NCI-H748 treated with DMSO at 0.1 percent for 48 hours (cell line): ENCODE data around the gene PAQR8.
A peak's percentile ranks its signal among the peaks of the same experiment; 100 is the strongest.
"Not testable (repeated sequence)": the region's sequence is repeated elsewhere in the genome, so short reads cannot be mapped to it uniquely, and the experiment has no call there.

Experiments used
- DNase-seq: peaks from one replicate; lab custom pipeline; 2025; lab: John Stamatoyannopoulos, UW

The PAQR8 gene

DNA sequence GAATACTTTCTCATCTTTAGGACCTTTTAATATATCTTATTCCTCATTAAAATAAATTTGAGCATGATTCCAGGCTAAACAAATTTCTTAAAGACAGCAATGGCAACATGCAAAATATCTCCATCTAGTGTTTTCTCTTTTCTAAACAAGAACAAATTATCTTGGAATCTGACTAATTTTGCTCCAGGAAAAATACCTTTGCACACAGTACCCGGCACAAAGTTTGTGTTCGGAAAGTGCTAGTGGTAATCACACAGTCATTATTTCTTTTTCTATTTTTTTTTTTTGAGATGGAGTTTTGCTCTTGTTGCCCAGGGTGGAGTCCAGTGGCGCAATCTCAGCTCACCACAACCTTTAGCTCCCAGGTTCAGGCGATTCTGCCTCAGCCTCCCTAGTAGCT, 50.0 kb downstream of the PAQR8 start:
- no peak for DNase-seq

DNA sequence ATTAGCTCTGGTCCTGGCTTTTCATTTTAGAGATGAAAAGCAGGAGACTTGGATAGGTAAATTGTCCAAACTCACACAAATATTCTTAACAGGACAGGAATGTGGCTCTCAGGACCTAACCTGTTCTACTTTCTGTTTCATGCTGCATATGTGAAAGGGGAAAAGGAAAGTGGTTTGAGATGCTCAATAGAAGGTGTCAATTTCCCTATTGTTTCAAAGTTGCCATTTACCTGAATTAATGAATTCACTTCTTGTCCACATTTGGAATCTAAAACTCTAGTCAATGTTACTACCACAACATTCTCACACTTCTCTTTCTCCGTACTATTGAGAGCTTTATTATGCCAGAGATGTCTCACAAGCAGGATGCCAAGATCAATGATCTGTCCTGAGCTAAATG, 53.4 kb downstream of the PAQR8 start:
- DNase-seq, result no peak

DNA sequence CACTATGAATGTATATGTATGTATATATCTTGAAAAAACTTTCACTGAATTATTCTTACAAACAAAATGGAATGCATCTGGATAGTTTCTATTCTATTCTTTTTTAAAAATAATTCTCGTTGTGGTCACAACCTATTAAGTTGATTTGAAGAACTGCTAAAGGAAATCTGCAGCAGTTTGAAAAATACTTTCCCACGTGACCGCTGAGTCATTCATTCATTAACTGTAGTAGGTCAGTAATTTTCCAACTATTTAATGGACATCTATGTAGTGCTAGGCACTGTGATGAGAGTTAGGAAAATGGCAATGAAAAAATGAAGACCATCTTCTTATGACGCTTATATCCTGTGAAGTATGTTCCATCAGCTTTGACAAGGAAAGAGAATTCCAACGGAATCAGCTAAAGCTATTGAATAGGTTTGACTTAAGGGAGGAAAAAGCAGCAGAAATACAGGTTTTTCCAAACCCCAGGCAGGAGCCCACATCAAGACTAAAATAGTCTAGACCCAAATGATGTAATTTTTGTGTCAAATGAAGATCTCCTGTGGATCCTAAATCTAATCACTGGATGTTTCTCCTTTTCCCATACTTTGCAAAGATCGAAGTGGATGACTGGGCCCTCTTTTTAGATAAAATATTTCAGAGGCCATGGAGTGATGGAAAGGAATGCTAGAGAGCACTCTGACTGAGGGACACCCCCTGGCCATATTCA, 54.1 kb downstream of the PAQR8 start:
- DNase-seq, result no peak

DNA sequence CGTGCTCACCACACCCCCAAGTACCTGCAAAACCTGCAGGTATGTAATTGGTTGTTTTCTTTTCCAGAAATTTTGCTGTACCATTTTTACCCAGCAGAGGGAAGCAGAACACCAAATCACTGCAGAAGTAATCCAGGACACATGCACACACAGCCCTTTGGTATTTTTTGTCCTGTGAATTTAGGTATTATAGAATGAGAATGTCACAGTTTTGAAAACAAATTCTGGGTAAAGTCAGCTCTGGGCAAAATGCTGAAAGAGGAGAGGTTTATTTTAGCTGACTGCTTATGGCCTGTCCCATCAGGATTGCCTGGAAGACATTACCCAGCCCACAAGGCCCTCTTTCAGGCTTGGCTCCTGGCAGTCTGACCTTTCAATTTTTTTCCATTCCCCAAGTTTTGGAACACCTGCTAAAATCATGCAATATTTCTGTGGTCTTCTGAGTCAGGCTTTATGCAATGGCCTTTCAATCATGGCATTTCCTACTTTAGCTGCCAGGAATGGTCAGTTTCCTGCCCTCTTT, 54.7 kb downstream of the PAQR8 start:
- DNase-seq, result peak; percentile 80

GRCh38 chr6:52417675-52418111, 55.7 kb downstream of the PAQR8 start:
- no peak for DNase-seq

- DNase-seq, result no peak
Observed at GRCh38 chr6:52418606-52419005, 56.7 kb downstream of the PAQR8 start.

GRCh38 chr6:52419809-52420667, 58.1 kb downstream of the PAQR8 start, which contains the start of gene EFHC1:
Gene EFHC1, plus strand, starts transcription at chr6:52420342. Its CDS starts 69 bp downstream, at chr6:52420411.
- DNase-seq, result peak; percentile 99

- peak; percentile 80 for DNase-seq
Observed at GRCh38 chr6:52420668-52421358, 58.9 kb downstream of the PAQR8 start.

- DNase-seq, result no peak
Observed at GRCh38 chr6:52422156-52422555, 60.2 kb downstream of the PAQR8 start.

DNA sequence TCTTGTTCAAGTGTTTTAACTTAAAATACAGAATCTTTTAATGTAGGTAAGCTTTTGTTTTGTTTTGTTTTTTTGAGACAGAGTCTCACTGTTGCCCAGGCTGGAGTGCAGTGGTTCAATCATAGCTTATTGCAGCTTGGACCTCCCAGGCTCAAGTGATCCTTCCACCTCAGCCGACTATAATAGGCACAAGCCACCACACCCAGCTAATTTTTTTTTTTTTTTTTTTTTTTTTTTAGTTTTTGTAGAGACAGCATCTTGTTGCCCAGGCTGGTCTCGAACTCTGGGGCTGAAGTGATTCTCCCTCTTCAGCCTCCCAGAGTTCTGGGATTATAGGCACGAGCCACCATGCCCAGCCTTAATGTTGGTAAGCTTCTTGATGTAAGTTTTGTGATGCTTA, 61.5 kb downstream of the PAQR8 start:
- DNase-seq, result no peak

GRCh38 chr6:52423971-52424381, 62.0 kb downstream of the PAQR8 start:
- DNase-seq, result no peak

GRCh38 chr6:52424513-52424912, 62.6 kb downstream of the PAQR8 start:
- DNase-seq, result no peak

- DNase-seq, result no peak
Observed at GRCh38 chr6:52426667-52427066, 64.7 kb downstream of the PAQR8 start.

GRCh38 chr6:52433294-52433693, 71.3 kb downstream of the PAQR8 start:
- not testable (repeated sequence) for DNase-seq

DNA sequence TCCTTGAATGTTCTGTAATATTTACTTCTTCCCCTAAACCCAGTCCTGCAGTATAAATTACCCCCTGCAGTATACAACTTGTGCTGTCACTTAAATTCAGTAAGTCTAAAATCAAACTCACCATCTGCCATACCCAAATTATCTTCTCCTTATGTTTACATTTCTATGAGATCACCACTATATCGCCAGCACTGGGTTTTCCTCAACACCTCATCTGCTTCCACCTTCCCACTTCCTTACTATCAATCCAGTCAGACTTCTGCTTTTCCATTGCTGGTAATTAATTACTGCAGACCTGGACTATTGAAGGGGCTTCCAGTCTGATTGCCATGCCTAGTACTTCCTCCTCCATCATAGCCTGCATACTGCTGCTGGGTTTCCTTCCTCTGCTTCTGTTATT, 73.4 kb downstream of the PAQR8 start:
- no peak for DNase-seq

- no peak for DNase-seq
Observed at GRCh38 chr6:52438926-52439325, 77.0 kb downstream of the PAQR8 start.

GRCh38 chr6:52454556-52454955, 92.6 kb downstream of the PAQR8 start:
- DNase-seq, result no peak

GRCh38 chr6:52457096-52457495, 95.1 kb downstream of the PAQR8 start:
- no peak for DNase-seq
